Astrocyte (in vitro differentiated cells and primary cell): Measurements from ENCODE around the gene OR5B2. TPM values are rescaled to one million over a fixed set of nuclear protein-coding genes. Genes with fewer than 3 reads are reported as not detected.

Source experiments
- DNase-seq: peaks from one replicate; pipeline ENCODE4 v3.0.0-alpha.2; 2010; ENCODE audit warnings: low read depth
- FAIRE-seq: peaks from 2 replicates; lab custom pipeline; 2011; peaks lifted over from hg19 to GRCh38; lab: Jason Lieb, UNC
- H2AFZ ChIP-seq: 2 replicates; pipeline ENCODE4 v1.6.0; 2012; ENCODE audit warnings: low read depth, low read length, inconsistent platforms
- H3K27ac ChIP-seq: 2 replicates; pipeline ENCODE4 v1.5.1; 2011; ENCODE audit warnings: low read depth, low read length, inconsistent platforms
- H3K27me3 ChIP-seq: 2 replicates; pipeline ENCODE4 v1.6.0; 2011; ENCODE audit warnings: low read length, inconsistent platforms; ENCODE audit not compliant: insufficient read depth
- H3K36me3 ChIP-seq: 2 replicates; pipeline ENCODE4 v1.5.1; 2011; ENCODE audit warnings: low read length, inconsistent platforms; ENCODE audit not compliant: insufficient read depth
- H3K4me1 ChIP-seq: 2 replicates; pipeline ENCODE4 v1.5.1; 2011; ENCODE audit warnings: low read length, inconsistent platforms; ENCODE audit not compliant: insufficient read depth
- H3K4me2 ChIP-seq: 2 replicates; pipeline ENCODE4 v1.6.0; 2012; ENCODE audit warnings: low read length, inconsistent platforms
- H3K4me3 ChIP-seq: 2 replicates; pipeline ENCODE4 v1.5.1; 2011; ENCODE audit warnings: low read depth, mild to moderate bottlenecking, low read length, inconsistent platforms; ENCODE audit not compliant: insufficient read depth
- H3K79me2 ChIP-seq: 2 replicates; pipeline ENCODE4 v1.6.0; 2012; ENCODE audit warnings: mild to moderate bottlenecking, low read length, inconsistent platforms; ENCODE audit not compliant: insufficient read depth
- H3K9ac ChIP-seq: 2 replicates; pipeline ENCODE4 v1.6.0; 2012; ENCODE audit warnings: mild to moderate bottlenecking, low read length, inconsistent platforms
- H3K9me3 ChIP-seq: 2 replicates; pipeline ENCODE4 v1.5.1; 2012; ENCODE audit warnings: low read depth, mild to moderate bottlenecking, low read length, inconsistent platforms; ENCODE audit not compliant: insufficient read depth
- H4K20me1 ChIP-seq: 2 replicates; pipeline ENCODE4 v1.6.0; 2012; ENCODE audit warnings: low read length, inconsistent platforms; ENCODE audit not compliant: insufficient read depth
- H3K27ac Mint-ChIP-seq: one replicate; pipeline ENCODE4 v1.8.0; 2021; ENCODE audit warnings: mild to moderate bottlenecking, mixed read lengths; ENCODE audit not compliant: unreplicated experiment
- H3K27me3 Mint-ChIP-seq: one replicate; pipeline ENCODE4 v1.8.0; 2021; ENCODE audit warnings: low read depth, mixed read lengths; ENCODE audit not compliant: unreplicated experiment
- H3K36me3 Mint-ChIP-seq: one replicate; pipeline ENCODE4 v1.8.0; 2021; ENCODE audit warnings: low read depth, mixed read lengths; ENCODE audit not compliant: unreplicated experiment
- H3K4me1 Mint-ChIP-seq: one replicate; pipeline ENCODE4 v1.8.0; 2021; ENCODE audit warnings: low read depth, mixed read lengths; ENCODE audit not compliant: unreplicated experiment
- H3K4me3 Mint-ChIP-seq: one replicate; pipeline ENCODE4 v1.8.0; 2021; ENCODE audit warnings: mild to moderate bottlenecking, moderate library complexity, mixed read lengths; ENCODE audit not compliant: unreplicated experiment
- H3K9me3 Mint-ChIP-seq: one replicate; pipeline ENCODE4 v1.8.0; 2021; ENCODE audit warnings: mild to moderate bottlenecking, mixed read lengths; ENCODE audit not compliant: unreplicated experiment
- EZH2 ChIP-seq: IDR thresholded peaks from 2 replicates; pipeline ENCODE4 v1.6.1; 2012; ENCODE audit warnings: mild to moderate bottlenecking, low read length, inconsistent platforms; ENCODE audit not compliant: insufficient read depth
- total RNA-seq: library from RNA; stranded (reverse); gene quantifications from 2 replicates; pipeline ENCODE4 v1.2.1, GENCODE V29; 2021
- TF ChIP-seq, protein P1 (sequence below): IDR thresholded peaks from 2 replicates; pipeline ENCODE4 v1.5.1; 2011; ENCODE audit warnings: low read depth, mild to moderate bottlenecking, inconsistent platforms, low read length, moderate library complexity; ENCODE audit not compliant: insufficient read depth

OR5B2 gene
- total RNA-seq, 1 donor from 2014 or later = not detected

DNA sequence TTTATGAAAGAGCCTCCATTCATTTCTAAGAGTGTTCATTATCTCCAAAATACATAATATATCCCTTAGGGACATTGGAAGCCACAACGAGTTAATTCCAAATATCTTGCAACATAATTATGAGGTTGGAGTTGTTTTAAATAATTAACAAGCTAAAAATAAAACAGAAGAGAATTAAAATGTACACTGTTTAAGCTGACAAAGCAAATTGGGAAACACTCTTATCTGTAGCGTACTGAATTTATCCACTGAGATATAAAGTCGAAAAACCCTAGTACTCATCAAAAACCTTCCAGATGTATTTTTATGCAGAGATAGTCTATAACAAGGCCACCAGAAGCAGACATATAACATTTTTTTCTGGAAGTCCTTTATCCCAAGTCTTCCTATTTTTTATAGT lies 6.3 kb upstream of the OR5B2 start:
- H3K27ac ChIP-seq = no peak overlapping the region
- no peaks in the 10 kb centered on the region for H3K27me3 ChIP-seq
- TF ChIP-seq EZH2 = no peak
- TF ChIP-seq, protein P1, sequence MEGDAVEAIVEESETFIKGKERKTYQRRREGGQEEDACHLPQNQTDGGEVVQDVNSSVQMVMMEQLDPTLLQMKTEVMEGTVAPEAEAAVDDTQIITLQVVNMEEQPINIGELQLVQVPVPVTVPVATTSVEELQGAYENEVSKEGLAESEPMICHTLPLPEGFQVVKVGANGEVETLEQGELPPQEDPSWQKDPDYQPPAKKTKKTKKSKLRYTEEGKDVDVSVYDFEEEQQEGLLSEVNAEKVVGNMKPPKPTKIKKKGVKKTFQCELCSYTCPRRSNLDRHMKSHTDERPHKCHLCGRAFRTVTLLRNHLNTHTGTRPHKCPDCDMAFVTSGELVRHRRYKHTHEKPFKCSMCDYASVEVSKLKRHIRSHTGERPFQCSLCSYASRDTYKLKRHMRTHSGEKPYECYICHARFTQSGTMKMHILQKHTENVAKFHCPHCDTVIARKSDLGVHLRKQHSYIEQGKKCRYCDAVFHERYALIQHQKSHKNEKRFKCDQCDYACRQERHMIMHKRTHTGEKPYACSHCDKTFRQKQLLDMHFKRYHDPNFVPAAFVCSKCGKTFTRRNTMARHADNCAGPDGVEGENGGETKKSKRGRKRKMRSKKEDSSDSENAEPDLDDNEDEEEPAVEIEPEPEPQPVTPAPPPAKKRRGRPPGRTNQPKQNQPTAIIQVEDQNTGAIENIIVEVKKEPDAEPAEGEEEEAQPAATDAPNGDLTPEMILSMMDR = no peak
- H3K4me2 ChIP-seq = no peak overlapping the region
- no peaks in the 10 kb centered on the region for H3K4me1 ChIP-seq
- Mint-ChIP-seq H3K9me3 (peaks cover 4% of the 10 kb centered on the region), H3K27ac (no peak overlapping the region), H3K4me1 (no peaks in the 10 kb centered on the region), H3K4me3 (no peak overlapping the region), H3K27me3 (no peaks in the 10 kb centered on the region), H3K36me3 (no peaks in the 10 kb centered on the region)
- H3K36me3 ChIP-seq = no peaks in the 10 kb centered on the region
- no peak for FAIRE-seq
- H3K9me3 ChIP-seq = no peaks in the 10 kb centered on the region
- H3K4me3 ChIP-seq = no peak overlapping the region
- H3K79me2 ChIP-seq = no peaks in the 10 kb centered on the region
- DNase-seq = no peak
- no peaks in the 10 kb centered on the region for H4K20me1 ChIP-seq
- no peak overlapping the region for H3K9ac ChIP-seq
- H2AFZ ChIP-seq = no peak overlapping the region

GRCh38 chr11:58433638-58434203 lies 5.8 kb upstream of the OR5B2 start:
- DNase-seq (no peak), FAIRE-seq (no peak)
- Mint-ChIP-seq H3K27ac (no peak overlapping the region), H3K4me1 (no peaks in the 10 kb centered on the region), H3K4me3 (no peak overlapping the region), H3K36me3 (no peaks in the 10 kb centered on the region), H3K27me3 (no peaks in the 10 kb centered on the region), H3K9me3 (peaks cover 4% of the 10 kb centered on the region)
- no peak overlapping the region for H3K4me2 ChIP-seq
- no peaks in the 10 kb centered on the region for H3K36me3 ChIP-seq
- no peak overlapping the region for H3K27ac ChIP-seq
- TF ChIP-seq, protein P1 = no peak
- TF ChIP-seq EZH2 = no peak
- no peak overlapping the region for H3K4me3 ChIP-seq
- H3K27me3 ChIP-seq = no peaks in the 10 kb centered on the region
- no peak overlapping the region for H3K9ac ChIP-seq
- no peaks in the 10 kb centered on the region for H3K9me3 ChIP-seq
- no peaks in the 10 kb centered on the region for H3K79me2 ChIP-seq
- no peaks in the 10 kb centered on the region for H3K4me1 ChIP-seq
- no peaks in the 10 kb centered on the region for H4K20me1 ChIP-seq
- H2AFZ ChIP-seq = no peak overlapping the region

GRCh38 chr11:58429273-58429672 lies 1.4 kb upstream of the OR5B2 start:
- Histone ChIP-seq H3K79me2 (no peaks in the 10 kb centered on the region), H3K4me3 (no peak overlapping the region), H3K27me3 (no peaks in the 10 kb centered on the region), H3K9ac (no peak overlapping the region), H2AFZ (no peak overlapping the region), H3K36me3 (no peaks in the 10 kb centered on the region), H3K9me3 (no peaks in the 10 kb centered on the region), H3K27ac (no peak overlapping the region), H4K20me1 (no peaks in the 10 kb centered on the region), H3K4me2 (no peak overlapping the region), H3K4me1 (no peaks in the 10 kb centered on the region)
- no peaks in the 10 kb centered on the region for H3K36me3 Mint-ChIP-seq
- DNase-seq = no peak
- no peaks in the 10 kb centered on the region for H3K27me3 Mint-ChIP-seq
- H3K4me3 Mint-ChIP-seq = no peak overlapping the region
- no peak overlapping the region for H3K27ac Mint-ChIP-seq
- peaks cover 2% of the 10 kb centered on the region for H3K9me3 Mint-ChIP-seq
- FAIRE-seq = no peak
- no peaks in the 10 kb centered on the region for H3K4me1 Mint-ChIP-seq
- no peak for TF ChIP-seq EZH2
- TF ChIP-seq, protein P1 = no peak
